Upper lobe of left lung (tissue), 4 donors: ENCODE results near the gene HDHD5.

ENCODE experiments used
- POLR2A ChIP-seq, 4 donors: fragments of 450-650 bp; IDR thresholded peaks; one replicate each; pipeline ENCODE4 v1.5.1; 2016 to 2017; ENCODE audit warnings: antibody characterized with exemption in 4 of 4, mild to moderate bottlenecking in 2 of 4
- POLR2AphosphoS5 ChIP-seq, 2 donors: sonication (generic); formaldehyde crosslinking; IDR thresholded peaks; one replicate each; pipeline ENCODE4 v1.5.1; 2017; ENCODE audit warnings: antibody characterized with exemption in 2 of 2
- TF ChIP-seq, protein P1 (sequence below), 6 experiments: fragments of 450-650 bp in 4 of 6; fragments of 200-600 bp in 2 of 6; sonication (generic) in 2 of 6; IDR thresholded peaks; one replicate each; pipeline ENCODE4 v1.5.1; 2016 to 2019; ENCODE audit warnings: antibody characterized with exemption in 6 of 6

DNA sequence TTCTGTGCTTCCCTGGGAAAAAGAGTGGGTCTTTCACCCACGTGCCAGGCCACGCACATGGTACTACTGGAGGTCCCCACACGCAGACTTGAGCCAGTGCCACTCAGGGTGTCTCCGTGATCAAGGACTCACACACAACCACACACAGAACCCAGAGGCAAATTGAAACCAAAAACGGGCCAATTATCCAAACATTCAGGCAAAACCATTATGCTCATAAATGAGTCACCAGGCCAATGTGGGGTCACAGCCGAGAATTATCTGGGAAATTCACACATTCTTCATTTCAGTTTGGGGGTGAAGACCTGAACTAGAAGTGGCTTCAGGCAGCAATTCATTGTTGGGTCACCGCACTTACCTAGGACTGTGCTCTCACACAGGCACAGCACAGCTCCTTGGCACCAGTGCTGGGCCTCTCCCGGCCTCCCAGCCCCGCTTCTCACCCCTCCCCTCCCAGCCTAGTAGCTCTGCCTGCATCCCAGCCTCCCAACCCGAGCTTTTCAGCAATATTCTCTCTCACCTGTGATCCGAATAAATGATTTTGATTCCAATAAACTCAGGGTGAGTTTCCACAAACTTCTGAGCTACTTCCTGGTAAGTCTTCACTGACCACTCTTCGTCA lies 32.2 kb upstream of the HDHD5 start:
- no peak for TF ChIP-seq POLR2A (IDR thresholded peaks at IDR 0.05)
- TF ChIP-seq, protein P1, sequence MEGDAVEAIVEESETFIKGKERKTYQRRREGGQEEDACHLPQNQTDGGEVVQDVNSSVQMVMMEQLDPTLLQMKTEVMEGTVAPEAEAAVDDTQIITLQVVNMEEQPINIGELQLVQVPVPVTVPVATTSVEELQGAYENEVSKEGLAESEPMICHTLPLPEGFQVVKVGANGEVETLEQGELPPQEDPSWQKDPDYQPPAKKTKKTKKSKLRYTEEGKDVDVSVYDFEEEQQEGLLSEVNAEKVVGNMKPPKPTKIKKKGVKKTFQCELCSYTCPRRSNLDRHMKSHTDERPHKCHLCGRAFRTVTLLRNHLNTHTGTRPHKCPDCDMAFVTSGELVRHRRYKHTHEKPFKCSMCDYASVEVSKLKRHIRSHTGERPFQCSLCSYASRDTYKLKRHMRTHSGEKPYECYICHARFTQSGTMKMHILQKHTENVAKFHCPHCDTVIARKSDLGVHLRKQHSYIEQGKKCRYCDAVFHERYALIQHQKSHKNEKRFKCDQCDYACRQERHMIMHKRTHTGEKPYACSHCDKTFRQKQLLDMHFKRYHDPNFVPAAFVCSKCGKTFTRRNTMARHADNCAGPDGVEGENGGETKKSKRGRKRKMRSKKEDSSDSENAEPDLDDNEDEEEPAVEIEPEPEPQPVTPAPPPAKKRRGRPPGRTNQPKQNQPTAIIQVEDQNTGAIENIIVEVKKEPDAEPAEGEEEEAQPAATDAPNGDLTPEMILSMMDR (IDR thresholded peaks at IDR 0.05): no peak
- TF ChIP-seq POLR2AphosphoS5 (IDR thresholded peaks at IDR 0.05): no peak
